CD14-positive monocyte (primary cell): ENCODE results near the gene CFAP157. TPM values are rescaled to one million over a fixed set of nuclear protein-coding genes. Genes with fewer than 3 reads are reported as not detected.

Source experiments
- DNase-seq, 3 donors: peaks; one replicate each; pipeline ENCODE4 v3.0.0-alpha.2; 2011 to 2022
- H2AFZ ChIP-seq: 2 replicates; pipeline ENCODE4 v1.6.0; 2012; ENCODE audit warnings: mild to moderate bottlenecking, low read depth, low read length, inconsistent platforms; ENCODE audit not compliant: insufficient read depth, poor library complexity, severe bottlenecking
- H3K27ac ChIP-seq, 2 donors: 1 replicate in 1 of 2; 2 replicates in 1 of 2; pipeline ENCODE4 v1.5.1; 2012 to 2013; ENCODE audit warnings: low read length in 2 of 2, control low read depth in 1 of 2, inconsistent platforms in 1 of 2, low read depth in 1 of 2, mild to moderate bottlenecking in 1 of 2
- H3K27me3 ChIP-seq, 2 donors: one replicate each; pipeline versions ENCODE4 v1.6.0 to v1.6.1; 2011 to 2013; ENCODE audit warnings: low read length in 2 of 2; ENCODE audit not compliant: control insufficient read depth in 2 of 2, insufficient read depth in 2 of 2
- H3K36me3 ChIP-seq, 2 donors: replicated peaks in 1 of 2; 1 replicate in 1 of 2; 2 replicates in 1 of 2; pipeline versions ENCODE4 v1.5.1 to v1.6.1; 2012 to 2013; ENCODE audit warnings: low read length in 2 of 2, control low read depth in 1 of 2, inconsistent platforms in 1 of 2, mild to moderate bottlenecking in 1 of 2; ENCODE audit not compliant: insufficient read depth in 2 of 2, control insufficient read depth in 1 of 2
- H3K4me1 ChIP-seq, 2 donors: 1 replicate in 1 of 2; 2 replicates in 1 of 2; pipeline versions ENCODE4 v1.5.1 to v1.6.1; 2012 to 2013; ENCODE audit warnings: low read length in 2 of 2, control low read depth in 1 of 2, inconsistent platforms in 1 of 2, mild to moderate bottlenecking in 1 of 2, moderate library complexity in 1 of 2; ENCODE audit not compliant: insufficient read depth in 2 of 2, control insufficient read depth in 1 of 2
- H3K4me2 ChIP-seq: replicated peaks from 2 replicates; pipeline ENCODE3; 2012; ENCODE audit warnings: low read length, moderate library complexity, mild to moderate bottlenecking; ENCODE audit not compliant: poor library complexity, severe bottlenecking; ENCODE audit errors: extremely low read depth
- H3K4me3 ChIP-seq, 3 experiments: fragments of 200-600 bp in 1 of 3; sonication (generic) in 1 of 3; replicated peaks in 1 of 3; 1 replicate in 2 of 3; 2 replicates in 1 of 3; pipeline ENCODE4 v1.5.1; 2011 to 2013; ENCODE audit warnings: low read length in 3 of 3, mild to moderate bottlenecking in 3 of 3, control low read depth in 2 of 3, low read depth in 2 of 3, inconsistent platforms in 1 of 3, moderate library complexity in 1 of 3
- H3K79me2 ChIP-seq: 2 replicates; pipeline ENCODE4 v1.6.0; 2012; ENCODE audit warnings: mild to moderate bottlenecking, control low read depth, inconsistent platforms, low read length, moderate library complexity; ENCODE audit not compliant: insufficient read depth
- H3K9ac ChIP-seq: 2 replicates; pipeline ENCODE4 v1.6.0; 2017; ENCODE audit warnings: low read length, mild to moderate bottlenecking; ENCODE audit not compliant: insufficient read depth, poor library complexity, severe bottlenecking
- H3K9me3 ChIP-seq, 2 donors: replicated peaks in 1 of 2; 1 replicate in 1 of 2; 2 replicates in 1 of 2; pipeline versions ENCODE4 v1.5.1 to v1.6.1; 2012 to 2013; ENCODE audit warnings: low read length in 2 of 2, control low read depth in 1 of 2; ENCODE audit not compliant: control insufficient read depth in 1 of 2, insufficient read depth in 1 of 2
- H4K20me1 ChIP-seq: 2 replicates; pipeline ENCODE4 v1.6.0; 2012; ENCODE audit warnings: mild to moderate bottlenecking, low read length, control low read depth, moderate library complexity; ENCODE audit not compliant: insufficient read depth
- H3K27ac Mint-ChIP-seq, 7 donors: one replicate each; pipeline ENCODE4 v1.8.0; 2020; ENCODE audit warnings: mild to moderate bottlenecking in 7 of 7, mixed read lengths in 7 of 7, moderate library complexity in 6 of 7, inconsistent platforms in 2 of 7
- H3K27me3 Mint-ChIP-seq, 3 donors: one replicate each; pipeline ENCODE4 v1.8.0; 2021 to 2022; ENCODE audit warnings: low read depth in 3 of 3, mild to moderate bottlenecking in 3 of 3, mixed read lengths in 3 of 3, moderate library complexity in 3 of 3, inconsistent platforms in 1 of 3
- H3K36me3 Mint-ChIP-seq, 2 donors: one replicate each; pipeline ENCODE4 v1.8.0; 2020; ENCODE audit warnings: mixed read lengths in 2 of 2, inconsistent platforms in 1 of 2, mild to moderate bottlenecking in 1 of 2
- H3K4me1 Mint-ChIP-seq: one replicate; pipeline ENCODE4 v1.8.0; 2020; ENCODE audit warnings: mild to moderate bottlenecking, mixed read lengths
- H3K4me3 Mint-ChIP-seq, 2 donors: one replicate each; pipeline ENCODE4 v1.8.0; 2020; ENCODE audit warnings: mild to moderate bottlenecking in 2 of 2, mixed read lengths in 2 of 2, moderate library complexity in 1 of 2
- H3K9me3 Mint-ChIP-seq, 7 donors: one replicate each; pipeline ENCODE4 v1.8.0; 2020 to 2022; ENCODE audit warnings: mixed read lengths in 7 of 7, mild to moderate bottlenecking in 6 of 7, moderate library complexity in 6 of 7, inconsistent platforms in 2 of 7
- WGBS: methylation state at CpG from one replicate; pipeline ENCODE4 v1.1.5; 2013; ENCODE audit warnings: missing lambda C conversion rate; ENCODE audit not compliant: insufficient coverage; 5-methylcytosine and 5-hydroxymethylcytosine counted together
- intact Hi-C, 2 donors: fragments of 100-400 bp; cut with micrococcal nuclease; formaldehyde crosslinking; loops; one replicate each; pipeline versions ENCODE4 v1.15.0 to v1.15.1; 2023
- polyA plus RNA-seq, 3 donors: library from polyadenylated mRNA; depleted of rRNA in 1 of 3; unstranded in 2 of 3; stranded (reverse) in 1 of 3; fragments of 300-500 nt in 2 of 3; fragments of >200 nt in 1 of 3; fragmentation: Illumina TruSeq in 2 of 3; gene quantifications; 1 replicate in 2 of 3; 2 replicates in 1 of 3; pipeline ENCODE4 v1.2.3, GENCODE V29; 2012 to 2021
- TF ChIP-seq, protein P1 (sequence below): fragments of 200-600 bp; IDR thresholded peaks from one replicate; pipeline ENCODE4 v1.8.0; 2022; ENCODE audit warnings: antibody characterized with exemption, mild to moderate bottlenecking

The CFAP157 gene
- polyA plus RNA-seq, 3 donors = 0.06 to 0.09 TPM; not detected in 1

DNA sequence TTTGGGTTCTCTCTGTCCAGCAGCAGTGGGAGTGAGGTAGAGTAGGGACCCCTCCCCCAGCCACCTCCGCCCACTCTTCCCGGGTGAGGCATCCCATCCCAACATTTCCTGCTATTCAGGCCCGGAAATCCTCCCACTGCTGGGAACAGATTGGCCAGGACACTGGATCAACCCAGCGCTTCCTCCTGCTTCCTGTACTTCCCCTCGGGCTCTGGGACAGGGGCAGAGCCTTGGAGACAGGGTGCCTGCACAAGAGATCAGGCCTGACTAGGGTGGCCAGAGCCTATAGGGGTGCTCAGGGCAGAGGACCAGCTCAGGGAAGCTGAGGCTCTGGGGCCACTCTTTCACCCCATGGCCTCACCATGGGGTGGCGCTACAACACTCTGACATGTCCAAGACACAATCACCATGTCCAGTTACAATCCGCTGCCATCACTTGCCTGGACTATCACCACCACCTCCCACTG is 57.2 kb downstream of the CFAP157 start:
- no peaks in the 10 kb centered on the region for H3K27me3 Mint-ChIP-seq
- no peak overlapping the region for H3K4me3 Mint-ChIP-seq
- intact Hi-C loops = loop anchor here (2.0 to 5.0 kb wide), 2 partner anchors 33 to 107 kb away; no protein-coding TSS in a partner anchor
- Histone ChIP-seq H3K27me3 (no peaks in the 10 kb centered on the region), H3K4me3 (no peak overlapping the region), H3K27ac (peak overlapping the region; percentile 30 to 66), H3K79me2 (peaks cover 96% of the 10 kb centered on the region), H3K36me3 (peaks cover 61 to 80% of the 10 kb centered on the region in 2 donors), H4K20me1 (peaks cover 100% of the 10 kb centered on the region), H3K9me3 (no peaks in the 10 kb centered on the region), H3K9ac (no peak overlapping the region), H3K4me1 (peaks cover 41 to 54% of the 10 kb centered on the region in 2 donors), H3K4me2 (no peak overlapping the region), H2AFZ (no peak overlapping the region)
- TF ChIP-seq, protein P1, sequence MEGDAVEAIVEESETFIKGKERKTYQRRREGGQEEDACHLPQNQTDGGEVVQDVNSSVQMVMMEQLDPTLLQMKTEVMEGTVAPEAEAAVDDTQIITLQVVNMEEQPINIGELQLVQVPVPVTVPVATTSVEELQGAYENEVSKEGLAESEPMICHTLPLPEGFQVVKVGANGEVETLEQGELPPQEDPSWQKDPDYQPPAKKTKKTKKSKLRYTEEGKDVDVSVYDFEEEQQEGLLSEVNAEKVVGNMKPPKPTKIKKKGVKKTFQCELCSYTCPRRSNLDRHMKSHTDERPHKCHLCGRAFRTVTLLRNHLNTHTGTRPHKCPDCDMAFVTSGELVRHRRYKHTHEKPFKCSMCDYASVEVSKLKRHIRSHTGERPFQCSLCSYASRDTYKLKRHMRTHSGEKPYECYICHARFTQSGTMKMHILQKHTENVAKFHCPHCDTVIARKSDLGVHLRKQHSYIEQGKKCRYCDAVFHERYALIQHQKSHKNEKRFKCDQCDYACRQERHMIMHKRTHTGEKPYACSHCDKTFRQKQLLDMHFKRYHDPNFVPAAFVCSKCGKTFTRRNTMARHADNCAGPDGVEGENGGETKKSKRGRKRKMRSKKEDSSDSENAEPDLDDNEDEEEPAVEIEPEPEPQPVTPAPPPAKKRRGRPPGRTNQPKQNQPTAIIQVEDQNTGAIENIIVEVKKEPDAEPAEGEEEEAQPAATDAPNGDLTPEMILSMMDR = peak; percentile 73
- WGBS = 66% methylated on average over 6 of the region's 7 CpGs
- peak; percentile 63 to 68 (median 66) for DNase-seq
- peaks cover 68 to 89% of the 10 kb centered on the region in 2 donors for H3K36me3 Mint-ChIP-seq
- peak overlapping the region; percentile 4 to 83 (median 77) for H3K27ac Mint-ChIP-seq
- no peaks in the 10 kb centered on the region for H3K9me3 Mint-ChIP-seq
- peaks cover 68% of the 10 kb centered on the region for H3K4me1 Mint-ChIP-seq

DNA sequence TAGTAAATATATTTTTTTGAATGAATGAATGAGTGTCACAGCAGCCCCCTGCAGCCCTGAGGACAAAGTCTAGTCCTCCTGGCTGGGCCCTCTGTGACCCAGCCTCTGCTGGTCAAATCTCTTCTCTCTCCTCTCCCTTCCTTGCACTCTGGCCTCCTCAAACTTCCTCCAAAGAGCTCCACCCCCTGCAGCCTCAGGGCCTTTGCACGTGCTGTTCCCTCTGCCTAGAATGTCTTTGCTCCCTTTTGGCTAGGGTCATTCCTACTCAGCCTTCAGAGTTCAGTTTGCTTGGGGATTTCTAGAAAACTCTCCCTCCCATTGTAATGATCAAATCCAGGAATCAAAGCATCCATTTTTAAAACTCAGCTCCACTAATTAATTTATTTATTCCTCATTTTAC is 58.6 kb downstream of the CFAP157 start:
- no peak overlapping the region for H3K9ac ChIP-seq

More for the DNA sequence above, 58.6 kb downstream of the CFAP157 start:
- no peaks in the 10 kb centered on the region for H3K9me3 ChIP-seq
- Mint-ChIP-seq H3K27ac (peak overlapping the region in 6 of 7 donors; percentile 24 to 73 (median 56)), H3K36me3 (peaks cover 68 to 83% of the 10 kb centered on the region in 2 donors), H3K4me3 (no peak overlapping the region), H3K4me1 (peaks cover 82% of the 10 kb centered on the region), H3K27me3 (peaks cover 0 to 1% (median 0%) of the 10 kb centered on the region in 3 donors), H3K9me3 (no peaks in the 10 kb centered on the region)
- H3K27me3 ChIP-seq = no peaks in the 10 kb centered on the region
- 100% methylated on average over 1 of the region's 1 CpG for WGBS
- no peak overlapping the region for H3K4me3 ChIP-seq
- TF ChIP-seq, protein P1 = no peak
- intact Hi-C loops = loop anchor here in 1 of 2 donors (2.0 kb wide), 1 partner anchor 105 kb away; no protein-coding TSS in a partner anchor
- H3K36me3 ChIP-seq = peaks cover 63 to 80% of the 10 kb centered on the region in 2 donors
- DNase-seq = no peak
- H2AFZ ChIP-seq = no peak overlapping the region
- peaks cover 100% of the 10 kb centered on the region for H3K79me2 ChIP-seq
- peaks cover 100% of the 10 kb centered on the region for H4K20me1 ChIP-seq
- peaks cover 51 to 68% of the 10 kb centered on the region in 2 donors for H3K4me1 ChIP-seq
- H3K4me2 ChIP-seq = no peak overlapping the region
- no peak overlapping the region for H3K27ac ChIP-seq

Other genes starting within 250 kb of the CFAP157 start
- gene STXBP1, start 94.7 kb upstream of the CFAP157 start, polyA plus RNA-seq = under 1 TPM in 2 of 3 donors, not detected in 1; 0.27 to 0.59 TPM
- 10 to 100 TPM in 2 of 3 donors, 1 to 10 TPM in 1; 6.9 to 19.9 (median 19.5) TPM for gene PTRH1, start 8.7 kb downstream of the CFAP157 start, polyA plus RNA-seq
- gene TTC16, start 9.1 kb downstream of the CFAP157 start, polyA plus RNA-seq = under 1 TPM in 1 of 3 donors, not detected in 2; 0.04 TPM
- gene TOR2A, start 28.3 kb downstream of the CFAP157 start, polyA plus RNA-seq = 10 to 100 TPM; 57.4 to 63.8 (median 60.0) TPM
- 10 to 100 TPM; 11.5 to 47.3 (median 20.5) TPM for gene SH2D3C, start 71.7 kb downstream of the CFAP157 start, polyA plus RNA-seq
- gene CDK9, start 79.0 kb downstream of the CFAP157 start, polyA plus RNA-seq = 100 to 1,000 TPM in 1 of 3 donors, 10 to 100 TPM in 2; 24.9 to 139 (median 26.4) TPM
- gene FPGS, start 95.9 kb downstream of the CFAP157 start, polyA plus RNA-seq = 10 to 100 TPM; 21.3 to 28.5 (median 25.2) TPM
- 10 to 100 TPM; 15.7 to 26.0 (median 17.9) TPM for gene ENG, start 147.7 kb downstream of the CFAP157 start, polyA plus RNA-seq
- gene AK1, start 170.7 kb downstream of the CFAP157 start, polyA plus RNA-seq = 1 to 10 TPM in 1 of 3 donors, not detected in 2; 3.5 TPM
- 10 to 100 TPM in 2 of 3 donors, 1 to 10 TPM in 1; 8.2 to 14.4 (median 12.0) TPM for gene ST6GALNAC6, start 192.6 kb downstream of the CFAP157 start, polyA plus RNA-seq
- gene ST6GALNAC4, start 210.1 kb downstream of the CFAP157 start, polyA plus RNA-seq = 10 to 100 TPM in 2 of 3 donors, 1 to 10 TPM in 1; 8.9 to 14.0 (median 10.3) TPM
- gene PIP5KL1, start 223.8 kb downstream of the CFAP157 start, polyA plus RNA-seq = under 1 TPM; 0.31 to 0.57 (median 0.39) TPM
- gene DPM2, start 230.9 kb downstream of the CFAP157 start, polyA plus RNA-seq = 10 to 100 TPM; 22.4 to 28.7 (median 25.4) TPM